Effector CD4-positive, alpha-beta T cell (primary cell): ENCODE data around the gene COA8.
"Not testable (repeated sequence)": the region's sequence is repeated elsewhere in the genome, so short reads cannot be mapped to it uniquely, and the experiment has no call there.

Source experiments
- DNase-seq: peaks from one replicate; pipeline ENCODE4 v3.0.0-alpha.2; 2020
- total RNA-seq: gene quantifications from one replicate; lab custom pipeline; 2026; lab: John Stamatoyannopoulos, UW

The COA8 gene
- 7.1 reads per million, percentile 26 among the genes with 10 or more reads in this experiment for total RNA-seq

- DNase-seq = peak; percentile 84
Measured at GRCh38 chr14:103562429-103563225, at the start of gene COA8, which contains the start of gene BAG5. TSS of gene COA8 (plus strand) at chr14:103562960. CDS start at chr14:103563002, 42 bp downstream. TSS of gene BAG5 (minus strand) at chr14:103562657. CDS start at chr14:103561164, 1,493 bp downstream.

- no peak for DNase-seq
Measured at GRCh38 chr14:103514596-103515421, 48.0 kb upstream of the COA8 start.

- DNase-seq = no peak
Measured at GRCh38 chr14:103516426-103517173, 46.2 kb upstream of the COA8 start.

GRCh38 chr14:103517174-103517566 is 45.6 kb upstream of the COA8 start:
- DNase-seq = no peak

GRCh38 chr14:103517721-103518421 is 44.9 kb upstream of the COA8 start:
- DNase-seq = no peak

- peak; percentile 62 for DNase-seq
Measured at GRCh38 chr14:103518422-103519042, 44.2 kb upstream of the COA8 start.

GRCh38 chr14:103519043-103519836 is 43.5 kb upstream of the COA8 start:
- DNase-seq = no peak

GRCh38 chr14:103519837-103520212 is 42.9 kb upstream of the COA8 start:
- no peak for DNase-seq

- no peak for DNase-seq
Measured at GRCh38 chr14:103520269-103520656, 42.5 kb upstream of the COA8 start.

- DNase-seq = peak; percentile 64
Measured at GRCh38 chr14:103520657-103521437, 41.9 kb upstream of the COA8 start.

GRCh38 chr14:103521438-103521950 is 41.3 kb upstream of the COA8 start:
- no peak for DNase-seq

- no peak for DNase-seq
Measured at GRCh38 chr14:103521951-103522563, 40.7 kb upstream of the COA8 start.

GRCh38 chr14:103522649-103523574 is 39.8 kb upstream of the COA8 start, which contains the start of gene CKB:
TSS of gene CKB (minus strand) at chr14:103522830. CDS start at chr14:103522493, 337 bp downstream.
- DNase-seq = no peak

GRCh38 chr14:103523575-103523954 is 39.2 kb upstream of the COA8 start:
- no peak for DNase-seq

GRCh38 chr14:103524002-103524935 is 38.5 kb upstream of the COA8 start:
- DNase-seq = no peak

- DNase-seq = not testable (repeated sequence)
Measured at GRCh38 chr14:103525430-103526246, 37.1 kb upstream of the COA8 start.
